ENCODE data around the gene EMC9. TPM values are rescaled to one million over a fixed set of nuclear protein-coding genes. Genes with fewer than 3 reads are reported as not detected.
A peak's percentile ranks its signal among the peaks of the same experiment; 100 is the strongest.

The EMC9 gene
- polyA plus RNA-seq, 1 of the 3 experiments (the other 2 are of a cell fraction), result 19.3 TPM

DNA sequence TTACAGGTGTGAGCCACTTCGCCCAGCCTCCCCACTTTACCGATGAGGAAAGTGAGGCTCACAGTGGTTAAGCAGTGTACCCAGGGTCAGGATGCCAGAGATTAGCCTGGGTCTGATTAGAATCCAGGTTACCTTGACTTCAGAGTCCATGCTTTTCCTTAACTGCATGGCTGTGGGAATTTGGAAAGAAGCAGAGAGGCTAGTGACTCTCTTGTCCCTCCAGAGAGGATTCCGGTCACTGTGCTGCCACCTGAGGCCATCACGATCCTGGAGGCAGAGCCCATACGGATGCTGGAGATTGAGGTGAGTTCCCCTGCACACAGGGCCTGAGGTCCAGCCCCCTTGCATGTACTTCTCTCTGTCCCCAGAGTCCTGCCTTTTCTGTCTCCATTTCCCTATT, 35.2 kb upstream of the EMC9 start (continued):
- TF ChIP-seq, protein P1, sequence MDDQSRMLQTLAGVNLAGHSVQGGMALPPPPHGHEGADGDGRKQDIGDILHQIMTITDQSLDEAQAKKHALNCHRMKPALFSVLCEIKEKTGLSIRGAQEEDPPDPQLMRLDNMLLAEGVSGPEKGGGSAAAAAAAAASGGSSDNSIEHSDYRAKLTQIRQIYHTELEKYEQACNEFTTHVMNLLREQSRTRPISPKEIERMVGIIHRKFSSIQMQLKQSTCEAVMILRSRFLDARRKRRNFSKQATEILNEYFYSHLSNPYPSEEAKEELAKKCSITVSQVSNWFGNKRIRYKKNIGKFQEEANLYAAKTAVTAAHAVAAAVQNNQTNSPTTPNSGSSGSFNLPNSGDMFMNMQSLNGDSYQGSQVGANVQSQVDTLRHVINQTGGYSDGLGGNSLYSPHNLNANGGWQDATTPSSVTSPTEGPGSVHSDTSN (IDR thresholded peaks at IDR 0.05), result no peak
- TF ChIP-seq, protein P2, sequence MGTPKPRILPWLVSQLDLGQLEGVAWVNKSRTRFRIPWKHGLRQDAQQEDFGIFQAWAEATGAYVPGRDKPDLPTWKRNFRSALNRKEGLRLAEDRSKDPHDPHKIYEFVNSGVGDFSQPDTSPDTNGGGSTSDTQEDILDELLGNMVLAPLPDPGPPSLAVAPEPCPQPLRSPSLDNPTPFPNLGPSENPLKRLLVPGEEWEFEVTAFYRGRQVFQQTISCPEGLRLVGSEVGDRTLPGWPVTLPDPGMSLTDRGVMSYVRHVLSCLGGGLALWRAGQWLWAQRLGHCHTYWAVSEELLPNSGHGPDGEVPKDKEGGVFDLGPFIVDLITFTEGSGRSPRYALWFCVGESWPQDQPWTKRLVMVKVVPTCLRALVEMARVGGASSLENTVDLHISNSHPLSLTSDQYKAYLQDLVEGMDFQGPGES (IDR thresholded peaks at IDR 0.05; ENCODE audit: low read depth, low read length), result no peak
- TF ChIP-seq, protein P3, sequence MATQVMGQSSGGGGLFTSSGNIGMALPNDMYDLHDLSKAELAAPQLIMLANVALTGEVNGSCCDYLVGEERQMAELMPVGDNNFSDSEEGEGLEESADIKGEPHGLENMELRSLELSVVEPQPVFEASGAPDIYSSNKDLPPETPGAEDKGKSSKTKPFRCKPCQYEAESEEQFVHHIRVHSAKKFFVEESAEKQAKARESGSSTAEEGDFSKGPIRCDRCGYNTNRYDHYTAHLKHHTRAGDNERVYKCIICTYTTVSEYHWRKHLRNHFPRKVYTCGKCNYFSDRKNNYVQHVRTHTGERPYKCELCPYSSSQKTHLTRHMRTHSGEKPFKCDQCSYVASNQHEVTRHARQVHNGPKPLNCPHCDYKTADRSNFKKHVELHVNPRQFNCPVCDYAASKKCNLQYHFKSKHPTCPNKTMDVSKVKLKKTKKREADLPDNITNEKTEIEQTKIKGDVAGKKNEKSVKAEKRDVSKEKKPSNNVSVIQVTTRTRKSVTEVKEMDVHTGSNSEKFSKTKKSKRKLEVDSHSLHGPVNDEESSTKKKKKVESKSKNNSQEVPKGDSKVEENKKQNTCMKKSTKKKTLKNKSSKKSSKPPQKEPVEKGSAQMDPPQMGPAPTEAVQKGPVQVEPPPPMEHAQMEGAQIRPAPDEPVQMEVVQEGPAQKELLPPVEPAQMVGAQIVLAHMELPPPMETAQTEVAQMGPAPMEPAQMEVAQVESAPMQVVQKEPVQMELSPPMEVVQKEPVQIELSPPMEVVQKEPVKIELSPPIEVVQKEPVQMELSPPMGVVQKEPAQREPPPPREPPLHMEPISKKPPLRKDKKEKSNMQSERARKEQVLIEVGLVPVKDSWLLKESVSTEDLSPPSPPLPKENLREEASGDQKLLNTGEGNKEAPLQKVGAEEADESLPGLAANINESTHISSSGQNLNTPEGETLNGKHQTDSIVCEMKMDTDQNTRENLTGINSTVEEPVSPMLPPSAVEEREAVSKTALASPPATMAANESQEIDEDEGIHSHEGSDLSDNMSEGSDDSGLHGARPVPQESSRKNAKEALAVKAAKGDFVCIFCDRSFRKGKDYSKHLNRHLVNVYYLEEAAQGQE (IDR thresholded peaks at IDR 0.05; ENCODE audit: low read depth, low read length), result no peak
- no peak for TF ChIP-seq EZH2phosphoT487 (IDR thresholded peaks at IDR 0.05; ENCODE audit: borderline replicate concordance, low read depth)
- TF ChIP-seq SIN3A (IDR thresholded peaks at IDR 0.05; ENCODE audit: borderline replicate concordance, low read depth, low read length), result no peak
- TF ChIP-seq, protein P4, sequence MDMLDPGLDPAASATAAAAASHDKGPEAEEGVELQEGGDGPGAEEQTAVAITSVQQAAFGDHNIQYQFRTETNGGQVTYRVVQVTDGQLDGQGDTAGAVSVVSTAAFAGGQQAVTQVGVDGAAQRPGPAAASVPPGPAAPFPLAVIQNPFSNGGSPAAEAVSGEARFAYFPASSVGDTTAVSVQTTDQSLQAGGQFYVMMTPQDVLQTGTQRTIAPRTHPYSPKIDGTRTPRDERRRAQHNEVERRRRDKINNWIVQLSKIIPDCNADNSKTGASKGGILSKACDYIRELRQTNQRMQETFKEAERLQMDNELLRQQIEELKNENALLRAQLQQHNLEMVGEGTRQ (IDR thresholded peaks at IDR 0.05; ENCODE audit: borderline replicate concordance, low read depth, low read length), result no peak
- TF ChIP-seq MXI1 (IDR thresholded peaks at IDR 0.05; ENCODE audit: low read depth, low read length), result no peak
- no peak for TF ChIP-seq EP300 (IDR thresholded peaks at IDR 0.05; ENCODE audit: borderline replicate concordance in 1 of 2, low read depth in 1 of 2, low read length in 1 of 2)

DNA sequence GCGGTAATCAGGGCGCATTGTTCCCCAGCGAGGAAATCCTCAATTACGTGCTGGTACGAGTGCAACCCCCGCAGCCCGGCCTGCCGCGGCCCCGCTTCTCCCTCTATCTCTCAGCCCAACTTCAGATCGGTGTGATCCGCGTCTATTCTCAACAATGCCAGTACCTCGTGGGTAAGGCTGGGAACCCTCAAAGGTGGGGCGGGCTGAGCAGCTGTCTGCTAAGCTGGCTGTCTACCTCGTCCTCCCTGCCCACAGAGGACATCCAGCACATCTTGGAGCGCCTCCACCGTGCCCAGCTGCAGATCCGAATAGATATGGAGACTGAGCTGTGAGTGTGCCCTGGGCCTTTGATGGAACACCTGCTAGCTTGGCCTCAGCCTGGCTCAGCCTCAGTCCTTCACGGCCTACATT, 31.5 kb upstream of the EMC9 start:
- no peaks in the 10 kb centered on the region for H4K20me1 ChIP-seq (ENCODE audit: insufficient read depth)
- H3K4me1 ChIP-seq (ENCODE audit: control insufficient read depth in 1 of 2, insufficient read depth in 2 of 2, low read depth in 1 of 2, low read length in 1 of 2), result peaks cover 0 to 18% of the 10 kb centered on the region in 2 experiments; a peak in 1 of 4 replicates
- ChIA-PET POLR2A (interaction anchor here (1.4 to 3.1 kb wide), 4 partner anchors 9 to 26 kb away, joined by 4 to 21 read pairs (median 8); partner anchors contain the start of genes IPO4, IRF9, PSME2 and RNF31), CTCF (interaction anchor here (0.8 to 2.7 kb wide), 4 partner anchors 12 to 114 kb away, joined by 3 to 23 read pairs (median 7); partner anchors contain the start of gene IRF9)
- H3K27ac ChIP-seq (ENCODE audit: low read depth in 2 of 2, low read length in 1 of 2), result peak overlapping the region in 1 of 2 experiments; percentile 90; a peak in 2 of 4 replicates
- H3K4me3 ChIP-seq (ENCODE audit: low read depth in 2 of 2, low read length in 1 of 2), result peak overlapping the region in 1 of 2 experiments; percentile 54; a peak in 3 of 4 replicates
- H3K79me2 ChIP-seq (ENCODE audit: insufficient read depth), result no peaks in the 10 kb centered on the region
- peak overlapping the region; percentile 53 for H3K4me2 ChIP-seq
- H3K9me3 ChIP-seq, result no peaks in the 10 kb centered on the region
- no peaks in the 10 kb centered on the region for H3K9me2 ChIP-seq
- TF ChIP-seq RXRA (IDR thresholded peaks at IDR 0.05; ENCODE audit: borderline replicate concordance, low read depth) (no peak), GATA2 (CRISPR knock-in tag; IDR thresholded peaks at IDR 0.05) (peak; percentile 48; the same call in 1 of the 2 replicates)
- H3K36me3 ChIP-seq (replicated peaks in 1 of 2; ENCODE audit: control insufficient read depth in 1 of 2, insufficient read depth in 2 of 2, low read length in 1 of 2), result peaks cover 0 to 10% of the 10 kb centered on the region in 2 experiments
- peak; percentile 42 for DNase-seq
- no peak overlapping the region for H3K9ac ChIP-seq
- H3F3A ChIP-seq (replicated peaks; ENCODE audit: insufficient read depth), result peaks cover 3% of the 10 kb centered on the region
- no peak overlapping the region for H2AFZ ChIP-seq (ENCODE audit: low read depth)
- 63% methylated on average over 19 of the region's 20 CpGs for WGBS (ENCODE audit: low lambda C conversion rate)
- no peaks in the 10 kb centered on the region for H3K27me3 ChIP-seq (ENCODE audit: insufficient read depth)
